Skeletal muscle tissue (tissue), 4 donors: ENCODE measurements around the gene PRKAR1A. TPM values are rescaled to one million over a fixed set of nuclear protein-coding genes. Genes with fewer than 3 reads are reported as not detected.
"Not testable (repeated sequence)": the region's sequence is repeated elsewhere in the genome, so short reads cannot be mapped to it uniquely, and the experiment has no call there.

ENCODE experiments used
- H3K27ac ChIP-seq: one replicate; pipeline ENCODE4 v1.7.0; 2013; ENCODE audit warnings: mild to moderate bottlenecking, low read depth, low read length, inconsistent platforms
- H3K27me3 ChIP-seq, 3 donors: one replicate each; pipeline ENCODE4 v1.7.0; 2013; ENCODE audit warnings: low read length in 3 of 3; ENCODE audit not compliant: control insufficient read depth in 3 of 3, insufficient read depth in 3 of 3
- H3K36me3 ChIP-seq, 3 donors: one replicate each; pipeline ENCODE4 v1.7.0; 2013; ENCODE audit warnings: low read length in 3 of 3; ENCODE audit not compliant: control insufficient read depth in 3 of 3, insufficient read depth in 3 of 3
- H3K4me1 ChIP-seq, 3 donors: one replicate each; pipeline ENCODE4 v1.7.0; 2013; ENCODE audit warnings: low read length in 3 of 3, mild to moderate bottlenecking in 3 of 3; ENCODE audit not compliant: control insufficient read depth in 3 of 3, insufficient read depth in 3 of 3
- H3K4me3 ChIP-seq, 3 donors: one replicate each; pipeline ENCODE4 v1.7.0; 2013; ENCODE audit warnings: low read length in 3 of 3
- H3K9ac ChIP-seq, 3 donors: one replicate each; pipeline ENCODE4 v1.7.0; 2013; ENCODE audit warnings: low read length in 3 of 3, mild to moderate bottlenecking in 3 of 3, moderate library complexity in 2 of 3, low read depth in 1 of 3
- H3K9me3 ChIP-seq, 3 donors: one replicate each; pipeline ENCODE4 v1.7.0; 2013; ENCODE audit warnings: low read length in 3 of 3; ENCODE audit not compliant: control insufficient read depth in 3 of 3
- total RNA-seq: library from RNA; depleted of rRNA; stranded (reverse); fragments of >200 nt; gene quantifications from one replicate; pipeline ENCODE4 v1.2.3, GENCODE V29; 2014
- donor health status: Osteomylitis.

PRKAR1A gene
- total RNA-seq, 1 donor from 2014 or later: 267 TPM

DNA sequence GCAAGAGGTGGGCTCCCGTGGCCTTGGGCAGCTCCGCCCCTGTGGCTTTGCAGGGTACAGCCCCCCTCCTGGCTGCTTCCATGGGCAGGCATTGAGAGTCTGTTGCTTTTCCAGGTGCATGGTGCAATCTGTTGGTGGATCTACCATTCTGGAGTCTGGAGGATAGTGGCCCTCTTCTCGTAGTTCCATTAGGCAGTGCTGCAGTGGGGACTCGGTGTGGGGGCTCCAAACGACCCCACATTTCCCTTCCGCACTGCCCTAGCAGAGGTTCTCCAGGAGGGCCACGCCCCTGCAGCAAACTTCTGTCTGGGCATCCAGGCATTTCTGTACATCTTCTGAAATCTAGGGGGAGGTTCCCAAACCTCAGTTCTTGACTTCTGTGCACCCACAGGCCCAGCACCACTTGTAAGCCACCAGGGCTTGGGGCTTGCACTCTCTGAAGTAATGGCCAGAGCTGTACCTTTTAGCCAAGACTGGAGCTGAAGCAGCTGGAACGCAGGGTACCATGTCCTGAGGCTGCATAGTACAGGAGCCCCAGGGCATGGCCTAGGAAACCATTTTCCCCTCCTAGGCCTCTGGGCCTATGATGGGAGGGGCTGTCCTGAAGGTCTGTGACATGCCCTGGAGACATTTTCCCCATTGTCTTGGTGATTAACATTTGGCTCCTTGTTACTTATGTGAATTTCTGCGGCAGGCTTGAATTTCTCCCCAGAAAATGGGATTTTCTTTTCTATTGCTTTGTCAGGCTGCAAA, 6.0 kb downstream of the PRKAR1A start:
- H3K9ac ChIP-seq: no peak overlapping the region
- H3K27ac ChIP-seq: no peak overlapping the region
- no peaks in the 10 kb centered on the region for H3K9me3 ChIP-seq
- H3K27me3 ChIP-seq: no peaks in the 10 kb centered on the region
- peaks cover 41 to 65% (median 55%) of the 10 kb centered on the region in 3 donors for H3K4me1 ChIP-seq
- H3K4me3 ChIP-seq: no peak overlapping the region
- peaks cover 4 to 24% (median 16%) of the 10 kb centered on the region in 3 donors for H3K36me3 ChIP-seq

GRCh38 chr17:68519051-68519450, 6.8 kb downstream of the PRKAR1A start:
- Histone ChIP-seq H3K36me3 (peaks cover 6 to 31% (median 24%) of the 10 kb centered on the region in 3 donors), H3K4me1 (peaks cover 38 to 60% (median 55%) of the 10 kb centered on the region in 3 donors), H3K27ac (peak overlapping the region; percentile 65)
- not testable (repeated sequence) for H3K9me3 ChIP-seq, H3K27me3 ChIP-seq, H3K9ac ChIP-seq, H3K4me3 ChIP-seq

GRCh38 chr17:68519911-68520310, 7.7 kb downstream of the PRKAR1A start:
- H3K27ac ChIP-seq: peak overlapping the region; percentile 65
- peaks cover 8 to 35% (median 28%) of the 10 kb centered on the region in 3 donors for H3K36me3 ChIP-seq
- peaks cover 29 to 52% (median 48%) of the 10 kb centered on the region in 3 donors for H3K4me1 ChIP-seq
- peak overlapping the region in 2 of 3 donors; percentile 15 to 30 for H3K4me3 ChIP-seq
- no peak overlapping the region for H3K9ac ChIP-seq
- no peaks in the 10 kb centered on the region for H3K9me3 ChIP-seq
- no peaks in the 10 kb centered on the region for H3K27me3 ChIP-seq

DNA sequence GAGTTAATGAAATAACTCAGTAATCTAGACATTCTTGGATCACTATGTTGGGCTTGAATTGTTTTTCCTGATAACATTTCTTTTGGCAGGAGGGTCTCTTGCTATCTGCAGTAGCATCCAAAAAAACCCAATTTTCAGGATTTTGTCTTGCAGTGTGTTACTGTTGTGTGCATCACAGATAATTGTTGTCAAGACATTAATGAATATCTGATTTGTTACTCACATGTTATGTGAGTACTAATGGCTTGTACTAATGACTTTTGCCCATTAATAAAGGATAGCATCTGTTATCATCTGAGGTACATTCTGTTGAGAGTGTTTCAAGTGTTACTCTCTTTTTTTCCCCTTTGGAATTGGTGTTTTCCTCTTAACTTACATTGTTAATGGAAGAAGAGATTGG, 10.0 kb downstream of the PRKAR1A start:
- Histone ChIP-seq H3K9ac (no peak overlapping the region), H3K27ac (no peak overlapping the region), H3K27me3 (no peaks in the 10 kb centered on the region), H3K4me1 (peaks cover 21 to 34% (median 32%) of the 10 kb centered on the region in 3 donors), H3K4me3 (no peak overlapping the region), H3K9me3 (no peaks in the 10 kb centered on the region), H3K36me3 (peaks cover 20 to 55% (median 46%) of the 10 kb centered on the region in 3 donors)

DNA sequence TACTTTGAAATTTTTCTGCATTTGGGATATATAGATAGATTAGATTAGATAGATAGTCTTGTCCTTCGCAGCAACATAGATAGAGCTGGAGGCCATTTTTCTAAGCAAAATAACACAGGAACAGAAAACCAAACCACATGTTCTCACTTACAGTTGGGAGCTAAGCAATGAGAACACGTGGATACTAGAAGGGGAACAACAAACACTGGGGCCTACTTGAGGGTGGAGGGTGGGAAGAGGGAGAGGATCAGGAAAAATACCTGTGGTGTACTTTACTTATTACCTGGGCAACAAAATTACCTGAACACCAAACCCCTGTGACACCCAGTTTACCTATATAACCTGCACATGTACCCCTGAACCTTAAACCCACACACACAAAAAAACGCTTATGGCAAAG, 14.3 kb downstream of the PRKAR1A start:
- Histone ChIP-seq H3K4me1 (peaks cover 0 to 6% (median 4%) of the 10 kb centered on the region in 3 donors), H3K27ac (no peak overlapping the region), H3K36me3 (peaks cover 44 to 81% (median 75%) of the 10 kb centered on the region in 3 donors), H3K4me3 (no peak overlapping the region), H3K9ac (no peak overlapping the region), H3K9me3 (no peaks in the 10 kb centered on the region), H3K27me3 (no peaks in the 10 kb centered on the region)

DNA sequence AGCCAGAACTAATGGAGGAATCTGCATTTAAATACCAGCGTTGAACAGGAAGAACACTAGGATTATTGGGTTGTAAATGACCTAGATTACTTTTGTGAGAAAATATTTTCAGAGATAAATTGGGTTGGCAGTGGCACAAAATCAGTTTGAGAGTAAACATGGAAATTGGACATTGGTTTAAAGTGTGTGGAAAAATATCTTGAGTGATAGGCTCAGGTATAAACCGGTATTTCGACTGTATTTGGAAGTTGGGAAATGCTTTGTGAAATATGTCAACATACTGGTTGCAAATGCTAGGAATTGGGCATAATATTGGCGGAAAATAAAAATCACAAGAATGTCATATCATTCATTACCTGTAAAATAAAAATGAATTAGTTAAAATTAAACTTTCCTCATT, 15.1 kb downstream of the PRKAR1A start:
- Histone ChIP-seq H3K27ac (no peak overlapping the region), H3K9ac (no peak overlapping the region), H3K4me3 (no peak overlapping the region), H3K4me1 (peaks cover 0 to 4% (median 2%) of the 10 kb centered on the region in 3 donors), H3K27me3 (no peaks in the 10 kb centered on the region), H3K36me3 (peaks cover 44 to 81% (median 75%) of the 10 kb centered on the region in 3 donors), H3K9me3 (no peaks in the 10 kb centered on the region)

DNA sequence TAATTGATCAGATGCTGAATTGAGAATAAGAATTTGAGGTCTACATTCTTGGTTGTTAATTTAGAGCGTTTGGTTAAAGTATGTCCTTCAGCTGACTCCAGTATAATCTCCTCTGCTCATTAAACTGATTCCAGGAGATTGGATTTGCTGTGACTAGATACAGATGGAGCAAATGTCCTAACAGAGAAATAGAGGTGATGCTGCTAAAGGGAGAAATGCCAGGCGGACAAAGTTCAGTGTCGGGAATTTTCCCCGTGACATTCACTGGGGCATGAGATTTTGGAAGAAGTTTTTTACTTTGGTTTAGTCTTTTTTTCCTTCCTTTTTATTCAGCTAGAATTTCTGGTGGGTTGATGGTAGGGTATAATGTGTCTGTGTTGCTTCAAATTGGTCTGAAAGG, 19.0 kb downstream of the PRKAR1A start:
- no peaks in the 10 kb centered on the region for H3K9me3 ChIP-seq
- H3K27me3 ChIP-seq: no peaks in the 10 kb centered on the region
- H3K36me3 ChIP-seq: peaks cover 32 to 70% (median 68%) of the 10 kb centered on the region in 3 donors
- no peak overlapping the region for H3K4me3 ChIP-seq
- H3K9ac ChIP-seq: no peak overlapping the region
- no peak overlapping the region for H3K27ac ChIP-seq
- no peaks in the 10 kb centered on the region for H3K4me1 ChIP-seq

- Histone ChIP-seq H3K4me1 (peaks cover 7 to 10% (median 8%) of the 10 kb centered on the region in 3 donors), H3K27ac (no peak overlapping the region)
These were observed 20.6 kb downstream of the PRKAR1A start for GRCh38 chr17:68532826-68533225.

GRCh38 chr17:68533887-68534694, 21.9 kb downstream of the PRKAR1A start:
- peaks cover 30 to 64% (median 54%) of the 10 kb centered on the region in 3 donors for H3K36me3 ChIP-seq
- H3K27me3 ChIP-seq: no peaks in the 10 kb centered on the region
- no peak overlapping the region for H3K9ac ChIP-seq
- H3K9me3 ChIP-seq: no peaks in the 10 kb centered on the region
- H3K4me1 ChIP-seq: peaks cover 8 to 11% (median 8%) of the 10 kb centered on the region in 3 donors
- no peak overlapping the region for H3K27ac ChIP-seq
- H3K4me3 ChIP-seq: no peak overlapping the region

More at GRCh38 chr17:68532826-68533225, 20.6 kb downstream of the PRKAR1A start:
- no peak overlapping the region for H3K9ac ChIP-seq
- H3K9me3 ChIP-seq: no peaks in the 10 kb centered on the region
- no peaks in the 10 kb centered on the region for H3K27me3 ChIP-seq
- H3K4me3 ChIP-seq: no peak overlapping the region
- peaks cover 38 to 69% (median 63%) of the 10 kb centered on the region in 3 donors for H3K36me3 ChIP-seq

- Histone ChIP-seq H3K9me3 (no peaks in the 10 kb centered on the region), H3K4me3 (no peak overlapping the region), H3K4me1 (peaks cover 8 to 11% (median 8%) of the 10 kb centered on the region in 3 donors), H3K27me3 (no peaks in the 10 kb centered on the region), H3K9ac (peak overlapping the region in 1 of 3 donors; percentile 5), H3K36me3 (peaks cover 28 to 64% (median 53%) of the 10 kb centered on the region in 3 donors), H3K27ac (no peak overlapping the region)
These were observed 22.5 kb downstream of the PRKAR1A start for GRCh38 chr17:68534695-68535088.
